GM21717 (cell line): ENCODE measurements around the gene ARNT2.
"Not testable (repeated sequence)": the region's sequence is repeated elsewhere in the genome, so short reads cannot be mapped to it uniquely, and the experiment has no call there.

Experiments used
- ATAC-seq: cut with Tn5 transposase; IDR thresholded peaks from one replicate; pipeline ENCODE4 v1.9.1; 2021; ENCODE audit warnings: mild to moderate bottlenecking, moderate library complexity; ENCODE audit not compliant: unreplicated experiment

ARNT2 gene

GRCh38 chr15:80641384-80641783 lies 237.2 kb downstream of the ARNT2 start:
- no peak for ATAC-seq

- ATAC-seq = no peak
Measured at GRCh38 chr15:80643431-80643951, 239.3 kb downstream of the ARNT2 start.

- no peak for ATAC-seq
Measured at GRCh38 chr15:80645494-80646065, 241.4 kb downstream of the ARNT2 start.

GRCh38 chr15:80647424-80647823 lies 243.2 kb downstream of the ARNT2 start:
- not testable (repeated sequence) for ATAC-seq
